Mesothelial cell of epicardium (in vitro differentiated cells): Measurements from ENCODE around the gene JAG1. TPM values are rescaled to one million over a fixed set of nuclear protein-coding genes. Genes with fewer than 3 reads are reported as not detected.
A peak's percentile ranks its signal among the peaks of the same experiment; 100 is the strongest.

ENCODE experiments used
- DNase-seq, 2 experiments: peaks; one replicate each; pipeline ENCODE4 v3.0.0; 2021; ENCODE audit warnings: low spot score in 2 of 2; ENCODE audit not compliant: unreplicated experiment in 2 of 2
- H3K27ac Mint-ChIP-seq: 2 replicates; pipeline ENCODE4 v1.8.0; 2021; ENCODE audit warnings: mixed read lengths
- H3K27me3 Mint-ChIP-seq: 2 replicates; pipeline ENCODE4 v1.8.0; 2021; ENCODE audit warnings: low read depth, mixed read lengths
- H3K36me3 Mint-ChIP-seq: 2 replicates; pipeline ENCODE4 v1.8.0; 2021; ENCODE audit warnings: mixed read lengths
- H3K4me1 Mint-ChIP-seq: 2 replicates; pipeline ENCODE4 v1.8.0; 2021; ENCODE audit warnings: mixed read lengths
- H3K4me3 Mint-ChIP-seq: 2 replicates; pipeline ENCODE4 v1.8.0; 2021; ENCODE audit warnings: mild to moderate bottlenecking, moderate library complexity, mixed read lengths
- H3K9me3 Mint-ChIP-seq: 2 replicates; pipeline ENCODE4 v1.8.0; 2021; ENCODE audit warnings: mixed read lengths
- CTCF ChIP-seq: fragments of 200-600 bp; sonication (generic); IDR thresholded peaks from one replicate; pipeline ENCODE4 v1.5.0; 2021; ENCODE audit warnings: antibody characterized with exemption; ENCODE audit not compliant: unreplicated experiment
- total RNA-seq: library from RNA; stranded (reverse); gene quantifications from 3 replicates; pipeline ENCODE4 v1.2.1, GENCODE V29; 2021

JAG1 gene
- total RNA-seq, 1 donor from 2014 or later = 70.9 TPM

- H3K4me3 Mint-ChIP-seq = peak overlapping the region; percentile 60
- no peaks in the 10 kb centered on the region for H3K36me3 Mint-ChIP-seq
- H3K27ac Mint-ChIP-seq = peak overlapping the region; percentile 36
- H3K27me3 Mint-ChIP-seq = peaks cover 6% of the 10 kb centered on the region
- H3K9me3 Mint-ChIP-seq = no peaks in the 10 kb centered on the region
- peak; percentile 88 for TF ChIP-seq CTCF
- H3K4me1 Mint-ChIP-seq = peaks cover 29% of the 10 kb centered on the region
- peak; percentile 65 to 86 for DNase-seq
Observed at GRCh38 chr20:10674684-10675449, 1.1 kb upstream of the JAG1 start.

- H3K4me3 Mint-ChIP-seq = peak overlapping the region; percentile 98
- no peak for TF ChIP-seq CTCF
- H3K27me3 Mint-ChIP-seq = peaks cover 6% of the 10 kb centered on the region
- H3K4me1 Mint-ChIP-seq = peaks cover 40% of the 10 kb centered on the region
- H3K36me3 Mint-ChIP-seq = peaks cover 3% of the 10 kb centered on the region
- no peaks in the 10 kb centered on the region for H3K9me3 Mint-ChIP-seq
- peak in 1 of 2 experiments; percentile 56 for DNase-seq
- peak overlapping the region; percentile 98 for H3K27ac Mint-ChIP-seq
Observed at GRCh38 chr20:10673176-10673841, 490 bp downstream of the JAG1 start.

GRCh38 chr20:10672624-10673127 lies 1.1 kb downstream of the JAG1 start:
- no peak for TF ChIP-seq CTCF
- Mint-ChIP-seq H3K27ac (peak overlapping the region; percentile 94), H3K9me3 (no peaks in the 10 kb centered on the region), H3K4me3 (peak overlapping the region; percentile 98), H3K4me1 (peaks cover 45% of the 10 kb centered on the region), H3K36me3 (peaks cover 3% of the 10 kb centered on the region), H3K27me3 (peaks cover 6% of the 10 kb centered on the region)
- DNase-seq = peak in 1 of 2 experiments; percentile 57

- Mint-ChIP-seq H3K4me1 (peaks cover 51% of the 10 kb centered on the region), H3K27ac (peak overlapping the region; percentile 94), H3K4me3 (peak overlapping the region; percentile 98), H3K36me3 (peaks cover 8% of the 10 kb centered on the region), H3K27me3 (peaks cover 6% of the 10 kb centered on the region), H3K9me3 (no peaks in the 10 kb centered on the region)
- DNase-seq = no peak
- TF ChIP-seq CTCF = no peak
Observed at GRCh38 chr20:10671919-10672623, 1.7 kb downstream of the JAG1 start.

- Mint-ChIP-seq H3K9me3 (no peaks in the 10 kb centered on the region), H3K36me3 (peaks cover 8% of the 10 kb centered on the region), H3K27ac (peak overlapping the region; percentile 83), H3K4me1 (peaks cover 55% of the 10 kb centered on the region), H3K4me3 (peak overlapping the region; percentile 98), H3K27me3 (peaks cover 2% of the 10 kb centered on the region)
- peak in 1 of 2 experiments; percentile 64 for DNase-seq
- TF ChIP-seq CTCF = peak; percentile 35
Observed at GRCh38 chr20:10671221-10671918, 2.4 kb downstream of the JAG1 start.
